ENCODE results near the gene ATP1A1.

The ATP1A1 gene

DNA sequence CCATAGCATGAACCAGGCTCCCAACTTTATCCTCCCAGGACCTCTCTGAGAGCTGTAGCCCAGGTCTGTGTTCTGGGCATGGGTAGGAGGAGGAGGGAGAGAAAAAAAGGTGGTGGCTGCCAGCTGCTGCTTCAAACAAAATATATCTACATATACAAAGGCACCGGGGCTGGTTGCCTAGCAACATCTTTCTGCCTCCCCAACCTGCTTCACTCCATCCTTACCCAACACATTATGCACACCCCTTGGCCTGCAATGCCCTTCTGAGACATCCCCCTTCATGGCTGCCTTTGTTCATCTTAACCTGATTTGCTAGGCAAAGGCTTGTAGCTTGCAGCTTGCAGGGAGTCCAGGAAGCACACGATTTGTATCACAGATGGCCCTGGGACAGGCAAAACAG is 27.2 kb upstream of the ATP1A1 start:
- peak; percentile 65 for DNase-seq

DNA sequence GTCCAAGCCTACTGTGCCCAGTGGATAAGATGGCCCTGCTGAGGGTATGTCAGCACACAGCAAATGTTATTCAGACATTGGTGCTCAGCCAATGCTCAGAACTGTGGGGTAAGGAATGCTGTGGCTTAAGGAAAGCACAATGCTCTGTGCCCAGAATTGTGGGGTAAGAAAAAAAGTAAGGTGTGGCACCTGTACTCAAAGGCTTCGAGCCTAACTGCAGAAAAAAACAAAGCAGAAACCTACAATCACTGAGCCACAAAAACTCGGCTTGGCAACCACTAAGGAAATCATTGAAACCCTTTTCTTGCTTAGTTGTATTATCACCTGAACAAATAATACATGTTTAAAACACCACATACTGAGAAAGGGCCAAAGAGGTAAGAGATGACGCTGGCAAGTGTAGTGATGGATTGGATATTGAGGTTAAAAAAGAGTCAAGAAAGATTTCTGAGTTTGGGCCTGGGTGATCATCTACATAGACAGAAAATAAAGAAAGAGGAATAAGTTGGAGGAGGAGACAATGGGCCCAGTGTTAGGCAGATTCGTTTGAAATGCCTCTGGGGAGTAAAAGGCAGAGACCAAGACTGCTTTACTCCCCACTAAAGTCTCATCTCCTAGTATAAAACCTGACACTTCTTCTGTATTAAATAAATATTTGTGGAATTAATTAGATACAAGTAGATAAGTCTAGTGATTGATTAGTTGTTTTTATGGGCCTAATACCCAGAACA is 25.9 kb upstream of the ATP1A1 start:
- no peak for DNase-seq

DNA sequence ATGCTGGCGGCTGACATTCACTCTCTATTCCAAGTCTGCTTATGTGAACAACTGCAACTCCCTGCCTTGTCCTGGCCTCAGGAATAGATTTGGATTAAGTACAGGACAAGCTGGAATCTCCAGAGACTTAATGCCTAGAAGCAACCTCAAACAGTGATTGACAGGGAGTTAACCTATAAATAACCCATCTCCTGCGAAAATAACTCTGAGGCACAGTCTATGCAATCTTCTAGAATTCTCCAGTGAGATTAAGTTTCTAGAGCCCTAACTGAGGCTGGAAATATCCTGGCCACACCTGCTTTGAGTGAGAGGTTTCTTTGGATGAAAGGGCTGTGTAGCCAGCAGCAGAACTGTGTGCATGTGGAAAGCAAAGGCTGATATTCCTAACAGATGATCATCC is 25.3 kb upstream of the ATP1A1 start:
- DNase-seq, result no peak

DNA sequence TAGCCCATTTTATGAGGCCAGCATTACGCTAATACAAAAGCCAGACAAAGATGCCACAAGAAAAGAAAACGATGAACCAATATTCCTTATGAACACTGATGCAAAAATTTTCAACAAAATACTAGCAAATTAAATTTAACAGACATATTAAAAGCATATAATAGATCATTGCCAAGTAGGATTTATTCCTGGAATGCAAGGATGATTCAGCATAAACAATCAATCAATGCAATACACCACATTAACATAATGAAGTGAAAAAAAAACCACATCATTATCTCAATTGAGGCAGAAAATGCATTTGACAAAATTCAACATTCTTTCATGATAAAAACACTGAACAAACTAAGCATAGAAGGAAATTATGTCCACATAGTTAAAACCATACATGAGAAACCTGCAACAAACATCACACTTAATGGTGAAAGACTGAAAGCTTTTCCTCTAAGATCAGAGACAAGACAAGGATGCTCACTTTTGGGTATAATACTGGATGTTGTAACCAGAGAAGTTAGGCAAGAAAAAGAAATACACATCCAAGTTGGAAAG is 22.9 kb upstream of the ATP1A1 start:
- no peak for DNase-seq

DNA sequence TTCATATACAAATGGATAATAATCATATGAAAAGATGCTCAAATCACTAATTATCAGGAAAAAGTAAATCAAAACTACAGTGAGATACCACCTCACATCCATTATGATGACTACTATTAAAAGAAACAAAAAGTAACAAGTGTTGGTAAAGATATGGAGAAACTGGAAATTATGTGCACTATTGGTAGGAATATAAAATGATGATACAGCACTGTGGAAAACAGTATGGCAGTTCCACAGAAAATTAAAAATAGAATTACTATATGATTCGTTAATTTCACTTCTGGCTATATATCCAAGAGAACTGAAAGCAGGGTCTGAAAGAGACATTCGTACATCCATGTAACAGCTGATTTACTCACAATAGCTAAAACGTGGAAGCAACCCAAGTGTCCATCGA is 21.1 kb upstream of the ATP1A1 start:
- DNase-seq, result no peak

DNA sequence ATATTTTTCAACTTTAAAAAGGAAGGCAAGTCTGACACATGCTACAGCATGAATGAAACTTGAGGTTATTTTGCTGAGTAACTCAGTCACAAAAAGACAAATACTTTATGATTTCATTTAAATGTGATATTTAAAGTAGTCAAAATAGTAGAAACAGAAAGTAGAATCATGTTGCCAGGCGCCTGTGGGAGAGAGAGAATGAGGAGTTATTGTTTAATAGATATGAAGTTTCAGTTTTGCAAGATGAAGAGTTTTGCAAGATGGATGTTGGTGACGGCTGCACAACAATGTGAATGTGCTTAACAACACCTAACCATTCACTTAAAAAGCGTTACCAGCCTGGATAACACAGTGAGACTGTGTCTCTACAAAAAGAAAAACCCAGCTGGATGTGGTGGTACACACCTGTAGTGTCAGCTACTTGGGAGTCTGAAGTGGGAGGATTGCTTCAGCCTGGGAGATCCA is 20.7 kb upstream of the ATP1A1 start:
- DNase-seq, result no peak

DNA sequence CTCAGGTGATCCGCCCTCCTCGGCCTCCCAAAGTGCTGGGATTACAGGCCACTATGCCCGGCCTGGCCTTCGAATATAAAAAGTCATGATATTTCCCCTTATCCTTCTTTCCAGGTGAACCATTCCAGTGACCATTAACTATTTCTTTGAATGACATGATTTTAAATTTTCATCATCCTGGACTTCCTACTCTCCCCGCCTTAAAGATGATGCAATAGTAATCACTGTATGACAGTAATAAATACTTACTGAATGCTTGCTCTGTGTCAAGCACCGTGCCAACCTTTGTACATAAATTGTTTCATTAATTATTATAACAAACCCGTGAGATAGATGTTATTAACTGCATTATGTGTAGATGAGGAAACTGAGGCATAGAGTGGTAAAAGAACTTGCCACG is 19.9 kb upstream of the ATP1A1 start:
- no peak for DNase-seq

DNA sequence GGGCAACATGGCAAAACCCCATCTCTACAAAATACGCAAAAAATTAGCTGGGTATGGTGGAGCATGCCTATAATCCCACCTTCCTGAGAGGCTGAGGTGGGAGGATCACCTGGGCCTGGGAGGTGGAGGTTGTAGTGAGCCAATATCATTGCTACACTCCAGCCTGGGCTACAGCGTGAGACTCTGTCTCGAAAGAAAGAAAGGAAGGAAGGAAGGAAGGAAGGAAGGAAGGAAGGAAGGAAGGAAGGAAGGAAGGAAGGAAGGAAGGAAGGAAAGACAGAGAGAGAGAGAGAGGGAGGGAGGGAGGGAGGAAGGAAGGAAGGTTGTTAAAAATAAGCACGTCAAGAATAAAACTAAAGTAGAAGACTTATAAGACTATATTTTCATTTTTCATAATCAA is 17.0 kb upstream of the ATP1A1 start:
- DNase-seq, result no peak

DNA sequence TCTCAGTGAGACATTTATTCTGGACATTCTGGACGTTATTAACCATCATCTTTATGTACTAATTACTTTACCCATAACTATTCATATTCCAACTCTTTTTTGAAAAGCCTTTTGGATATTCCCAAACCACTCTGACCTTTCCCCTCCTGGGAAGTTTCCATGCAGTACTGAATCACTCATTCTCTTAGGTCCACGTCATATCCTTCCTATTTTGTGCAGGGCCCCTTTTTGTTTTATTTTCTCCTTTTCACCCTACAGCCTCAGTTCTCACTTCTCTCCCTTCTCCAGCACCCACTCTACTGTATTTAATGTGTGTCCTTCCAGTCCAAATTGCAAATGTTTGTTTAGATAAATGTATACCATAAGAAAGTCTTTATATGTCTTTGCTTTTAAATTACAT is 16.4 kb upstream of the ATP1A1 start:
- DNase-seq, result no peak

DNA sequence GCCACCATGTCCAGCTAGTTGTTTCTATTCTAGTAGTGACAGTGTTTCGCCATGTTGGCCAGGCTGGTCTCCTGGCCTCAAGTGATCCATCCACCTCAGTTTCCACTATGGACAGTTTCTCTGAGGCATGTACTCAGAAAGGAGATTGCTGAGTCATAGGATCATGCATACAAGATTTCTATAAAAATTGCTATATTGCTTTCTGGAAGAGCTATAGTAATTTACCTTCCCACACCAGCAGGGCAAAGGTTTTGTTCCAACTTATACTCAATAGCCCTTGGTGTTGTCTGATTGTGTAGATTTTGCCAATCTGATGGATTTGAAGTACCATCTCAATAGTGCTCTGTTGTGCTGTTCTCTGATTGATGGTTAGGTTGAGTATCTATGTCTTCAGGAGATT is 15.6 kb upstream of the ATP1A1 start:
- no peak for DNase-seq

DNA sequence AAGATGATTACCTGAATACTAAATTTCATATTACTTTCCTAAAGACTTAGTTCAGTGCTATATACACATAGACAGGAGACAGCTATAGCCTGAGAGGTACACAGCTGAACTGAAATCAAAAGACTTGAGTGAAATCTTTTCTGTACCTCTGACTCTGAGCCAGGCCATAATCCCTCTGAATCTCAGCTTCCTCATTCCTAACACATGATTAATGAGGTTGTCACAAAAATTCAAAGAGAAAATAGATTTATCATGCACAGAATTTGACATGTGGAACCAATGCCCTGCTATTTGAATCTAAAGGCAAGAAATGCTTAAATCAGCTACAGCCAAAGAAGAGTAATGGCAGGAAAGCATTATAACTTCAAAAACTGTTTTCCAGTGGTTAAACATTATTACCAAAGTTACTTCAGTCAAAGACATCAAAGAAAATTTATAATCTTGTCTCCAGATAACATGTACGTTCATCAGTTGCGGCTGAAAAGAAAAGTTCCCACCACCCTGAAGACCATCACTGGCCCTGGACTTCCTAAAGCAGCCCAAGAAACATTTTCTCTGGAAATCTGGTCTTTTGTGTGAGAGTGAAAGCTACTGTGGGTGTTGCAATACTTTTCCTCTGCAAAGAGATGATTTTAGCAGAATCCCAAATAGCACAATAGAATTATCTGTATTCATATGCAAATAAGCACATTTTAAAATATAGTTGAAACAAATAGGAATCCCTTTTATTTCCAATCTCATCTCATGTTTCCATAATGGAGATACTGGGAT is 13.8 kb upstream of the ATP1A1 start:
- DNase-seq, result no peak

DNA sequence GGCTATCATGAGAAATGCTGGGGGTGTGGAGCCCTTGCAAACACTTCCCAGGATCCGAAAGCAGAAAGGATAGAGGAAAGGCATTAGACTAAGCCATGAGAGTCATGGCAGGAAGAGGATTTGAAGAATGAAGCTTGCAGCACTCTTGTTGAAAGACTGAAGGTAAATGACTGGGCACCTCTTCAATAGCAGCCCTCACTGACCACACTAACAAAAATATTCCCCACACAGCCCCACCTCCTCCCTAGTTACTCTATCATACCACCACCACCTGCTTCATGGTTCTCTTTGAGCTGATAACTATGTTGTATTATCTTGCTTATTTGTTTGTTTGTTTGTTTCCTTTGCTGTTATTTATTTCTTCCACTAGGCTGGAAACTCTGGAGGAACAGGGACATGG is 13.2 kb upstream of the ATP1A1 start:
- DNase-seq, result no peak

DNA sequence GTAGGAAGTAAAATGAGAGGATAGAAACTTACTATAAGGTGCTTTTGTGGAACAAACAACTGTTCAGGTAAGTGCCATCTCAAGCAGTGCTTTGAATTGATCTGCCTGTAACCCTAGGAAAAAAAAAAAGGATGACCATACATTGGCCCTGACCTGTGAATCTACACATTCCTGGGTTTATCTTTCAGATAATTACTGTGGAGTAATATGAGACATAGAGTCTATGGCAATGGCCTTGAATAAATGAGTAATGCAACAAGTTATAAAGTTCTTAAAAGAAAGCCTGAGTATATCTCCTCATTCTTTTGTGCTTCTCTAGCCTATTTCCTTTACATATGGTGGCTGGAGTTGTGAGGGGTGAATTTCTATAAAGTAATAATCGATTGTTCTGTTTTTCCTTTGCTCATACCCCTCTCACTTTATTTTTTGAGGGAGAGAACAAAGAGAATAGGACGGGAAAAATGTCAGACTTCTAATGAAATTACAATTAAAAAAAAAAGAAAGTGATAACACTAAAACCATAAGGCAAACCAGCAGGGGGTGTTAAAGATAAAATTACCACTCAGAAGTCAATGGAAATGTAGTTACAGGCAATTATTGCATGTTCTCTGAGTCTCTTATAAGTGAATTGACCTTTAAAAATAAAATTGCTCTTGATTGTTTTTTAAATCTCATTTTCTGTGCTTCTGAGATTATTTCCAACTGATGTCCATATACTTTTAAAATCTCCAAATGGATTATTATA is 12.4 kb upstream of the ATP1A1 start:
- DNase-seq, result peak; percentile 43

DNA sequence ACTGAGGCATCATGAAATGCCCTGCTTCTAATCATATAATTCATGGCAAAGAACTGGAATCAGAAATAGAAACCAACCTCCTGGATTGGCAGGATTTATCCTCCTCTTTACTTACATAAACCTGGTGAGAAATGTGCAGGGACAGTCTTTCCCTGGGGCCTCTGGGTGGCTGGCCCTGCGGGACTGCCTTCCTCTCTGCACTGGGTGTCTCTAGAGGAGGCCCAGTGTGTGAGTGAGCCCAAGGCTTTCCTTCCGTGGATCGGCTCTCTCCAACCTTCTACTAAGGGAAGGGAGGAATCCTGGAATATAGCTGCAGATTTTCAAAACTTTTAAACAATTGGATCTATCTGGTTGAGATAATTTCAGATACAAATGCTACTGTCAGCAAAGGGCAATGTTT is 11.4 kb upstream of the ATP1A1 start:
- no peak for DNase-seq

DNA sequence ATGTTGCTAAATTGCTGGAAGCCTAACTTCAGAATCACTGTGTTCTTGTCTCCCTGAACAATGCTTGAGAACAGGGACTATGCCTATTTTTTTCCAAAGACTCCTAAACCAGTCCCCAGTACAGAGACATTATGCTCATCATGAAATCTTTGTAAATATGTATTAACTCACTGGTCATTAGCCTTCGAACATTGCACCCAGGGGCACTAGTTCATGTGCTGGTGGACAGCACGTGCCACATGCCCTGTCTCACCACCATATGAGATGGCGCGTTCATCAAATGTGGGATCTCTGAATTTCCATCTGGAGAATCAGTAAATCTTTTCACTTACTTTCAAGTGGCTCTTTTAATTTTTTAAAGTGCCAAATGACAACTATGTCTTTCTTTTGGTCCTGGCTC is 11.0 kb upstream of the ATP1A1 start:
- no peak for DNase-seq

DNA sequence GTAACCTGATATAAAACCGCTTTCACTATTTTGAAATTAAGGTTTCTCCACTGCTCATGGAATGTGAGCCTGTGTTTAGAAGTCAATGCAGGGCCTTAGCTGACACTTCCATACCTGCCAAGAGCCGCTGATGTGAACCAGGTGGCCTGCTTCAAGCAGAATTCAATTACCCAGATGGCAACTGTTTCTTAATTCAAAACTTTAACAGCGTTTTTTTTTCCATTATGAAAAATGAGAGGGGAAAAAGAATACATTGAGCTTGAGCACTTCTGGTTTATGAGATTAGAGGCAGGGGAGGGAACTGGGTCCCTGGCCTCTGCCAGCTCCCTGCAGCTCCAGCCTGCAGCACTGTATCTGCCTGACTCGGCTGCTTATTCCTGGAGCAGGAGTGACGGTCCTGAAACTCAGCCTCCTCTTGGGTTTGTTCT is 7.7 kb upstream of the ATP1A1 start:
- DNase-seq, result peak; percentile 91

DNA sequence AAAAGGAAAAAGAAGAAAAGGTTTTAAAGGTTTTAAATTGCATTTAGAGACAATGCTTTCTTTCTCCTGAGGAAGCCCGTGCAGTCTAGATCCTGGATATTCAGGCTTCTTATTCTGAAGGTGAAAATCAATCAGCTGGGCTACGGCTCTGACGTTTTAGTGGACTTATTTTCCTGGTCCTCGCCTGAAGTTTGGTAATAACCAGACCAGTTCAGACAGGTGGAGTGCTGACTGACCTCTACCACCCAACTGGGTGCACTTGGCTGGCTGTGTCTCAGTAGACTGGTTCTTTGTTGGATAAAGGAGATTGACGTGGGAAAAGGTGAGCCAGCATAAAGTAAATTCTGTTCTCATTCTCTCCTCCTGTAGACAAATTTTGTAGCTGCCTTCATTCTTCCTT is 7.2 kb upstream of the ATP1A1 start:
- no peak for DNase-seq

DNA sequence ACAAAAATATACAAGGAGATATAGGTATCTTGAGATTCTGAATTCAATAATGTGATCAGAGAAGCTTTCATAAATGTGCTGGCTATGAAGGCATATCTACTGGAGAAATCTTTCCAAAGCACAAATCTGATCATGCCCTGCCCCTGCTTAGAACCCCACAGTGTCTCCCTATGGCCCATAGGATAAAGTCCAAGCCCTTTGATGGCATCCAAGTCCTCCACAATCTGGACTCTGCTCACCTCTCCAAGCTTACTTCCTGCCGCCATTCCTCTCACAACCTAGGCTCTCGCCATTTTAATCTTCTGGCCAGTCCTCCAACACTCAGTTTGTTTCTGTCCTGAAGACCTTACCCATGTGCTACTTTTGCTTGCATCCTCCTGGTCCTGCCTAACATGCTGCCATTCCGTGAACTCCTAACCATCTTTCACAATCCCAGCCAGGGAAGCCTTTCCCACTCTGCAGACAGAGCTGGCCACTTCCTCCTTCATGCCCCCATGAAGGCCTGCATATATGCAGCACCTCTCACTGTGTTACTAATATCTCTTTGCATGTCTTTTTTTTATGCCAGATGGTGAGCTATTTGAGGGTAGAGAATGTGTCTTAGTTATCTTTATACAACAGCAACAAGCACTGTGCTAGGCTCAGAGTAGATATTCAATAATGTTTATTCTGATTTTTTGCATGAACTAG is 5.6 kb upstream of the ATP1A1 start:
- no peak for DNase-seq

DNA sequence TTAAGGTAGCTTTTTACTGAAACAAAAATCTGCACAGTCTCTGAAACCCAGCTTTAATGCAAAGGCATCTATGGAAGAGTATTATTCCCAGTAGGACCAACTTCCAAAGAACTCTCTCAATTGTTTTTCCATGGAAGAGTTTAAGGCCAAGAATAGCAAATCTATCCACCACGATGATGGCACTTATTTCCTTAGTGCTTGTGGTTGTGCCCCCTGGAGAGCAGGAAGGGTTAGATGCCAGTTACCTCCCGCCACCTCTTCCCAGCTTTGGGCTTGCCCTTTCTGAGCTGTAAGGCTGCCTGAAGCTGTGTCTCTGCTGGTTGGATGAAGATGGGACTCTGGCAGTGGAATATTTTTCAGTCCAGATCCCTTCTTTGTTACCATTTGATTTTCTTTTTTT is 4.8 kb upstream of the ATP1A1 start:
- no peak for DNase-seq

DNA sequence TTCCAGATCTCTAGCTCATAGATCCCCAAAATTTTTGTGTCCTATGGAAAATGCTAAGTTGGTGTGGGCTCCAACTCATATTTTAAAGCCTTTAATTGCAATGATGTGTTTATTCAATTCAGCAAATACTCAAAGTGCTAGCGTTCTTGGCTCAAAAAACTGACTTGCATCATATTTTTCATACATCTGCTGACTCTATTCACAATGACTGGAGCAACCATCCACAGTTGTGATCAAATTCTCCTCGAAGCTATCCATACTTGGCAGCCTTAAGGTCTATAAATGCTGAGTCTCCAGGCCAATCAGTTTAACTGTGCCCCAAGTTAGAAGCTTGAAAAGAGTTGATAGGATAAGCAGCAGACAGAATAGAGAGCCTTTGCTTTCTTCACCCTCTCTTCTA is 2.9 kb upstream of the ATP1A1 start:
- no peak for DNase-seq

DNA sequence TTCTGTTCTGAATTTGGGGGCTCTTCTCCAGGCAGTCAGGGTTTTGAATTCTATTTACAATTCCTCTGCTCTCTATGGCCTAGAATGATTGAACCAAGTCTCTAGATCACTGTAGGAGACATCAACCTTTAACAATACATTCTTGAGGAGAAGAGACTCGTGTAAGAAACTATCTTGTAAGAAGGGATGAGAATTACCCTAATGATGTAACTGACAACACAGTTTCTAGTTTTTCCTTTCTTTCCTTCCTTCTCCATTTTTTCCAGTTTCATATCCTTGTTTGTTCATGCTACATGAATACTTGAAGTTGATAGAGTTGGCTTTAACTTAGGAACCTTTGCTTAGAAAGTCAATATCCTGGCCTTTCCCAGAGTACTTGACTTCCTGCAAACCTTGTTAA is 1.3 kb upstream of the ATP1A1 start:
- DNase-seq, result no peak

DNA sequence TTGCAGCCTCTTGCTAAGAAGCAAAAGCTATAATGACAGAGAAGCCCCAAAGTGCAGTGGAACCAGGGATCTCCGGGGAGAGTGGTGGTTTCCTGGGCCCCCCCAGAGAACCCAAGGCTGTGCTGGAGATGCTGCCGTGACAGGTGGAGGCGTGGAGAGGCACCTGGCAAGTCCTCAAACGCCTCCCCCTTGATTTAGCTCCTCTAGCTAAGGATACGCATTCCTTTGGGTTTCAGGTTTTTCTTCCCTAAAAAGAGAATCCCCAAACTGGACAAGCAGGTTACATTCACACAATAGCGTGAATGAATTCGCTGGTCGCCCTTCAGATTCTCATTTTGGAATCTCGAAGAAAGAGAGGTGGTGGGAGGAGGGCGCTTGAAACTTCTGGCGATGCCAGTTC is 853 bp upstream of the ATP1A1 start:
- DNase-seq, result no peak
